MCF 10A (cell line): ENCODE measurements around the gene NTRK2. TPM values are rescaled to one million over a fixed set of nuclear protein-coding genes. Genes with fewer than 3 reads are reported as not detected.

Experiments used
- BruUV-seq: library from RNA; stranded (reverse); fragments of 400-500 nt; replicated peaks from 2 replicates; lab custom pipeline; 2021; lab: Mats Ljungman, UMichigan
- CTCF ChIA-PET: fragments of 300-600 bp; sonication (Branson Sonifier 250); formaldehyde crosslinking; extraction: SDS; loops from one replicate; lab custom pipeline; 2021; ENCODE audit warnings: antibody characterized with exemption, inconsistent platforms; lab: Yijun Ruan, JAX
- POLR2A ChIA-PET: fragments of 300-600, 350-650 bp; sonication (Branson Sonifier 250); formaldehyde crosslinking; extraction: SDS; loops from one replicate; lab custom pipeline; 2020; ENCODE audit warnings: antibody characterized with exemption, inconsistent platforms; lab: Yijun Ruan, JAX
- DNase-seq: peaks from one replicate; pipeline ENCODE4 v3.0.0-alpha.2; 2018; ENCODE audit not compliant: unreplicated experiment
- H3K27ac Mint-ChIP-seq: one replicate; pipeline ENCODE4 v1.8.0; 2022; ENCODE audit warnings: mild to moderate bottlenecking, low read depth, mixed read lengths; ENCODE audit not compliant: unreplicated experiment
- H3K27me3 Mint-ChIP-seq: one replicate; pipeline ENCODE4 v1.8.0; 2022; ENCODE audit warnings: mixed read lengths; ENCODE audit not compliant: insufficient read depth, unreplicated experiment
- H3K36me3 Mint-ChIP-seq: one replicate; pipeline ENCODE4 v1.8.0; 2022; ENCODE audit warnings: mild to moderate bottlenecking, moderate library complexity, mixed read lengths; ENCODE audit not compliant: insufficient read depth, unreplicated experiment
- H3K4me1 Mint-ChIP-seq: one replicate; pipeline ENCODE4 v1.8.0; 2022; ENCODE audit warnings: mixed read lengths; ENCODE audit not compliant: insufficient read depth, unreplicated experiment
- H3K4me3 Mint-ChIP-seq: one replicate; pipeline ENCODE4 v1.8.0; 2022; ENCODE audit warnings: mild to moderate bottlenecking, moderate library complexity, mixed read lengths; ENCODE audit not compliant: unreplicated experiment
- H3K9me3 Mint-ChIP-seq: one replicate; pipeline ENCODE4 v1.8.0; 2022; ENCODE audit warnings: mixed read lengths; ENCODE audit not compliant: unreplicated experiment
- intact Hi-C: fragments of 100-400 bp; cut with micrococcal nuclease; formaldehyde crosslinking; loops from 2 replicates; pipeline ENCODE4 v1.14.1; 2022
- total RNA-seq: library from RNA; stranded (reverse); gene quantifications from 2 replicates; pipeline ENCODE4 v1.2.3, GENCODE V29; 2022
- TF ChIP-seq, protein P1 (sequence below): fragments of 200-600 bp; IDR thresholded peaks from one replicate; pipeline ENCODE4 v1.8.0; 2022; ENCODE audit warnings: antibody characterized with exemption, mild to moderate bottlenecking; ENCODE audit not compliant: unreplicated experiment

Gene NTRK2
- total RNA-seq, 1 experiment from 2014 or later, result not detected

- Mint-ChIP-seq H3K27ac (no peak overlapping the region), H3K9me3 (no peaks in the 10 kb centered on the region), H3K27me3 (no peaks in the 10 kb centered on the region), H3K36me3 (no peaks in the 10 kb centered on the region), H3K4me3 (no peak overlapping the region), H3K4me1 (no peaks in the 10 kb centered on the region)
- intact Hi-C loops, result no loop called here
- BruUV-seq, result no TSS peak
- no peak for DNase-seq
- ChIA-PET POLR2A (no interaction called here), CTCF (interaction anchor here (0.6 to 1.5 kb wide), 8 partner anchors 9 to 569 kb away, joined by 3 to 6 read pairs (median 4); no protein-coding TSS in a partner anchor)
- TF ChIP-seq, protein P1, sequence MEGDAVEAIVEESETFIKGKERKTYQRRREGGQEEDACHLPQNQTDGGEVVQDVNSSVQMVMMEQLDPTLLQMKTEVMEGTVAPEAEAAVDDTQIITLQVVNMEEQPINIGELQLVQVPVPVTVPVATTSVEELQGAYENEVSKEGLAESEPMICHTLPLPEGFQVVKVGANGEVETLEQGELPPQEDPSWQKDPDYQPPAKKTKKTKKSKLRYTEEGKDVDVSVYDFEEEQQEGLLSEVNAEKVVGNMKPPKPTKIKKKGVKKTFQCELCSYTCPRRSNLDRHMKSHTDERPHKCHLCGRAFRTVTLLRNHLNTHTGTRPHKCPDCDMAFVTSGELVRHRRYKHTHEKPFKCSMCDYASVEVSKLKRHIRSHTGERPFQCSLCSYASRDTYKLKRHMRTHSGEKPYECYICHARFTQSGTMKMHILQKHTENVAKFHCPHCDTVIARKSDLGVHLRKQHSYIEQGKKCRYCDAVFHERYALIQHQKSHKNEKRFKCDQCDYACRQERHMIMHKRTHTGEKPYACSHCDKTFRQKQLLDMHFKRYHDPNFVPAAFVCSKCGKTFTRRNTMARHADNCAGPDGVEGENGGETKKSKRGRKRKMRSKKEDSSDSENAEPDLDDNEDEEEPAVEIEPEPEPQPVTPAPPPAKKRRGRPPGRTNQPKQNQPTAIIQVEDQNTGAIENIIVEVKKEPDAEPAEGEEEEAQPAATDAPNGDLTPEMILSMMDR, result no peak
Observed at GRCh38 chr9:84688956-84689355, 19.4 kb downstream of the NTRK2 start.

GRCh38 chr9:84691634-84692033 is 22.1 kb downstream of the NTRK2 start:
- ChIA-PET POLR2A (interaction anchor here (0.6 kb wide), 1 partner anchor 310 kb away, joined by 3 read pairs; no protein-coding TSS in a partner anchor), CTCF (interaction anchor here (0.5 to 1.5 kb wide), 4 partner anchors 15 to 567 kb away, joined by 3 to 4 read pairs (median 3); no protein-coding TSS in a partner anchor)
- intact Hi-C loops, result no loop called here
- no TSS peak for BruUV-seq
- Mint-ChIP-seq H3K4me3 (no peak overlapping the region), H3K27ac (no peak overlapping the region), H3K27me3 (no peaks in the 10 kb centered on the region), H3K9me3 (no peaks in the 10 kb centered on the region), H3K4me1 (peaks cover 5% of the 10 kb centered on the region), H3K36me3 (no peaks in the 10 kb centered on the region)
- no peak for DNase-seq
- TF ChIP-seq, protein P1, result no peak

DNA sequence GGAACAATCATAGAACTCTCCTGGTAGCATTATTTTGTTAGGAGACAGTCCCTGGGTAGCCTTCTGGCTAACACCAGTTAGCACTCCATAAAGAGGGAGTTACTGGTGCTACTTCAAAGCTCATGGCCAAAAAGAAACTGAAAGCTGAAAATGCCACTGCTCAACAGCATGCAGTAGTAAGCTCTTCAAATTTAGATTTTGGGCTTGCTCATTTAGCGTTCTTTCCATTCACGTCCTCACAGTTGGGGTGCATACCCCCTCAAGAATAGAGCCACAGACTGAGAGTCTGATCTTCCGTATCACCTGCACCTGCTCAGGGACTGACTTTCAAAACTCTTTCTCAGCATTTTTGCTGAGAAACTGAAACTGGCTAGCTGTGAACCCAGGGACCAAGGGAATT is 24.7 kb downstream of the NTRK2 start:
- no TSS peak for BruUV-seq
- Mint-ChIP-seq H3K4me3 (no peak overlapping the region), H3K9me3 (no peaks in the 10 kb centered on the region), H3K27ac (no peak overlapping the region), H3K36me3 (no peaks in the 10 kb centered on the region), H3K4me1 (peaks cover 5% of the 10 kb centered on the region), H3K27me3 (no peaks in the 10 kb centered on the region)
- POLR2A ChIA-PET, result interaction anchor here (1.1 kb wide), 1 partner anchor 9 kb away, joined by 3 read pairs; no protein-coding TSS in a partner anchor
- CTCF ChIA-PET, result interaction anchor here (0.7 to 6.4 kb wide), 8 partner anchors 8 to 566 kb away, joined by 3 to 65 read pairs (median 4); no protein-coding TSS in a partner anchor
- TF ChIP-seq, protein P1, result no peak
- intact Hi-C loops, result no loop called here
- DNase-seq, result no peak

DNA sequence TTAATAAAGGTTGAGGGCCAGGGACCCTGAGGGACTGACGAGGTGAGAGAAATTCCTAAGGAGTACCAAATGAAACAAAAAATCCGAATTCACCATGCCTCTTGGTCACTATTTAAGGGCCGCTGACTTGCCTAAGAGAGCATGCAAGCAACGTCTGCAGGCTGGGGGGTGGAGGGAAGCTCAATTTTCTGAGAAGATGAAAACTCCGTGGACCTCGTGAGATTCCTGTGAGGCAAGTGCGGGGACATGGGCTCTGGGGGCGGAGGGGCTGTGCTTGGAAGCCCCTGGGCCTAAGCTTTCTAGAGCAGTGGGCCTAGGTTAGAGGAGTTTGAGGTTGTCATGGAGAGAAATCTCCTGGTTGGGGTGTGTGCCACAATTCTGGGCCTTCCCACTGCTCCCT is 27.5 kb downstream of the NTRK2 start:
- Mint-ChIP-seq H3K27me3 (no peaks in the 10 kb centered on the region), H3K4me3 (no peak overlapping the region), H3K9me3 (no peaks in the 10 kb centered on the region), H3K27ac (no peak overlapping the region), H3K4me1 (peaks cover 5% of the 10 kb centered on the region), H3K36me3 (no peaks in the 10 kb centered on the region)
- no TSS peak for BruUV-seq
- CTCF ChIA-PET, result interaction anchor here (0.6 to 6.7 kb wide), 41 partner anchors 11 to 915 kb away, joined by 3 to 65 read pairs (median 5); no protein-coding TSS in a partner anchor
- intact Hi-C loops, result loop anchor here (1.0 to 5.0 kb wide), 7 partner anchors 84 to 915 kb away; no protein-coding TSS in a partner anchor
- DNase-seq, result no peak
- POLR2A ChIA-PET, result interaction anchor here (1.8 kb wide), 1 partner anchor 12 kb away, joined by 4 read pairs; no protein-coding TSS in a partner anchor
- TF ChIP-seq, protein P1, result no peak
